Esophagus squamous epithelium (tissue), 4 donors: ENCODE measurements around the gene GEN1.

Source experiments
- CTCF ChIP-seq, 6 experiments: fragments of 450-650 bp in 4 of 6; fragments of 200-600 bp in 2 of 6; sonication (generic) in 2 of 6; IDR thresholded peaks; one replicate each; pipeline ENCODE4 v1.5.1; 2016 to 2019; ENCODE audit warnings: antibody characterized with exemption in 6 of 6, mild to moderate bottlenecking in 4 of 6, moderate library complexity in 4 of 6
- POLR2A ChIP-seq, 4 donors: fragments of 450-650 bp; IDR thresholded peaks; one replicate each; pipeline ENCODE4 v1.6.1; 2017; ENCODE audit warnings: antibody characterized with exemption in 4 of 4, mild to moderate bottlenecking in 4 of 4, moderate library complexity in 3 of 4

- no peak for TF ChIP-seq POLR2A (IDR thresholded peaks at IDR 0.05)
- no peak for TF ChIP-seq CTCF (IDR thresholded peaks at IDR 0.05)
Observed at GRCh38 chr2:17733599-17733998, 20.3 kb upstream of the GEN1 start.
